ENCODE measurements around the gene TMEM144. TPM values are rescaled to one million over a fixed set of nuclear protein-coding genes. Genes with fewer than 3 reads are reported as not detected.

TMEM144 gene
- polyA plus RNA-seq, 1 donor from 2014 or later: 2.8 TPM

GRCh38 chr4:158302076-158302866 lies 92.0 kb downstream of the TMEM144 start:
- no peaks in the 10 kb centered on the region for H4K20me1 ChIP-seq (ENCODE audit: insufficient read depth)
- H2AFZ ChIP-seq (ENCODE audit: low read depth, low read length): no peak overlapping the region
- no peaks in the 10 kb centered on the region for H3K9me3 ChIP-seq (ENCODE audit: low read length)
- H3K4me2 ChIP-seq (ENCODE audit: low read length): no peak overlapping the region
- H3K27ac ChIP-seq (ENCODE audit: low read length): no peak overlapping the region
- no peak for TF ChIP-seq POLR2AphosphoS5 (IDR thresholded peaks at IDR 0.05)
- no peak for TF ChIP-seq EP300 (conservative IDR thresholded peaks at IDR 0.05; ENCODE audit: poor library complexity, severe bottlenecking)
- no peak for TF ChIP-seq TAF1 (IDR thresholded peaks at IDR 0.05; ENCODE audit: low read depth)
- no peaks in the 10 kb centered on the region for H3K79me2 ChIP-seq (replicated peaks; ENCODE audit: insufficient read depth, low read length)
- no peaks in the 10 kb centered on the region for H3F3A ChIP-seq (ENCODE audit: insufficient read depth, low read length, poor library complexity, severe bottlenecking)
- H3K4me3 ChIP-seq (ENCODE audit: low read length): no peak overlapping the region
- no peaks in the 10 kb centered on the region for H3K27me3 ChIP-seq (ENCODE audit: insufficient read depth, low read depth, low read length)
- no peak overlapping the region for H3K9ac ChIP-seq (ENCODE audit: low read length)
- H3K36me3 ChIP-seq (ENCODE audit: insufficient read depth, low read length): no peaks in the 10 kb centered on the region
- H3K9me2 ChIP-seq (ENCODE audit: insufficient read depth, low read length): no peaks in the 10 kb centered on the region

- Histone ChIP-seq H4K20me1 (ENCODE audit: insufficient read depth) (no peaks in the 10 kb centered on the region), H3K27ac (ENCODE audit: low read length) (no peak overlapping the region), H3K4me2 (ENCODE audit: low read length) (no peak overlapping the region), H3K9me2 (ENCODE audit: insufficient read depth, low read length) (no peaks in the 10 kb centered on the region), H3K9me3 (ENCODE audit: low read length) (no peaks in the 10 kb centered on the region), H3K27me3 (ENCODE audit: insufficient read depth, low read depth, low read length) (no peaks in the 10 kb centered on the region), H3K36me3 (ENCODE audit: insufficient read depth, low read length) (no peaks in the 10 kb centered on the region), H3K79me2 (replicated peaks; ENCODE audit: insufficient read depth, low read length) (no peaks in the 10 kb centered on the region), H3K4me3 (ENCODE audit: low read length) (no peak overlapping the region), H2AFZ (ENCODE audit: low read depth, low read length) (no peak overlapping the region), H3K9ac (ENCODE audit: low read length) (no peak overlapping the region), H3F3A (ENCODE audit: insufficient read depth, low read length, poor library complexity, severe bottlenecking) (no peaks in the 10 kb centered on the region)
- TF ChIP-seq EP300 (conservative IDR thresholded peaks at IDR 0.05; ENCODE audit: poor library complexity, severe bottlenecking) (no peak), MXI1 (conservative IDR thresholded peaks at IDR 0.05; ENCODE audit: poor library complexity, severe bottlenecking) (no peak), RAD21 (conservative IDR thresholded peaks at IDR 0.05) (no peak), CTCF (IDR thresholded peaks at IDR 0.05; ENCODE audit: poor library complexity, severe bottlenecking) (no peak), TAF1 (IDR thresholded peaks at IDR 0.05; ENCODE audit: low read depth) (no peak), REST (IDR thresholded peaks at IDR 0.05; ENCODE audit: borderline replicate concordance) (no peak), SMC3 (conservative IDR thresholded peaks at IDR 0.05; ENCODE audit: poor library complexity) (no peak), EZH2 (IDR thresholded peaks at IDR 0.05; ENCODE audit: borderline replicate concordance, insufficient read depth, low read length, poor library complexity, severe bottlenecking) (no peak), POLR2AphosphoS5 (IDR thresholded peaks at IDR 0.05) (no peak)
Measured at GRCh38 chr4:158304694-158305093, 94.4 kb downstream of the TMEM144 start.

Other genes starting within 250 kb of the TMEM144 start
- gene GASK1B, start 37.5 kb upstream of the TMEM144 start, polyA plus RNA-seq: 0.40 and 4.9 TPM in 2 replicates